ENCODE results near the gene SH2D3C.

GRCh38 chr9:127808347-127809001 lies 30.0 kb upstream of the SH2D3C start:
- TF ChIP-seq SALL2 (tag by site-specific recombination; IDR thresholded peaks at IDR 0.05; ENCODE audit: borderline replicate concordance): no peak
- no peak for TF ChIP-seq ZBTB20 (tag by site-specific recombination; IDR thresholded peaks at IDR 0.05)
- TF ChIP-seq ZNF585B (tag by site-specific recombination; IDR thresholded peaks at IDR 0.05): no peak
- TF ChIP-seq ZNF350 (tag by site-specific recombination; IDR thresholded peaks at IDR 0.05): no peak
- TF ChIP-seq, protein P1, sequence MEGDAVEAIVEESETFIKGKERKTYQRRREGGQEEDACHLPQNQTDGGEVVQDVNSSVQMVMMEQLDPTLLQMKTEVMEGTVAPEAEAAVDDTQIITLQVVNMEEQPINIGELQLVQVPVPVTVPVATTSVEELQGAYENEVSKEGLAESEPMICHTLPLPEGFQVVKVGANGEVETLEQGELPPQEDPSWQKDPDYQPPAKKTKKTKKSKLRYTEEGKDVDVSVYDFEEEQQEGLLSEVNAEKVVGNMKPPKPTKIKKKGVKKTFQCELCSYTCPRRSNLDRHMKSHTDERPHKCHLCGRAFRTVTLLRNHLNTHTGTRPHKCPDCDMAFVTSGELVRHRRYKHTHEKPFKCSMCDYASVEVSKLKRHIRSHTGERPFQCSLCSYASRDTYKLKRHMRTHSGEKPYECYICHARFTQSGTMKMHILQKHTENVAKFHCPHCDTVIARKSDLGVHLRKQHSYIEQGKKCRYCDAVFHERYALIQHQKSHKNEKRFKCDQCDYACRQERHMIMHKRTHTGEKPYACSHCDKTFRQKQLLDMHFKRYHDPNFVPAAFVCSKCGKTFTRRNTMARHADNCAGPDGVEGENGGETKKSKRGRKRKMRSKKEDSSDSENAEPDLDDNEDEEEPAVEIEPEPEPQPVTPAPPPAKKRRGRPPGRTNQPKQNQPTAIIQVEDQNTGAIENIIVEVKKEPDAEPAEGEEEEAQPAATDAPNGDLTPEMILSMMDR (tag by site-specific recombination; IDR thresholded peaks at IDR 0.05): no peak
- TF ChIP-seq ZNF433 (tag by site-specific recombination; IDR thresholded peaks at IDR 0.05; ENCODE audit: low read depth): no peak

Data from HEK293 (cell line).